GM18858 (cell line): ENCODE results near the gene ZNF441.
"Not testable (repeated sequence)": the region's sequence is repeated elsewhere in the genome, so short reads cannot be mapped to it uniquely, and the experiment has no call there.

Experiments used
- ATAC-seq: cut with Tn5 transposase; IDR thresholded peaks from one replicate; pipeline ENCODE4 v1.9.1; 2021; ENCODE audit not compliant: unreplicated experiment

ZNF441 gene

GRCh38 chr19:11766597-11767591 lies at the start of gene ZNF441:
ZNF441 (plus strand) TSS chr19:11767000; CDS start chr19:11767194, 194 bp downstream.
- peak; percentile 69 for ATAC-seq

DNA sequence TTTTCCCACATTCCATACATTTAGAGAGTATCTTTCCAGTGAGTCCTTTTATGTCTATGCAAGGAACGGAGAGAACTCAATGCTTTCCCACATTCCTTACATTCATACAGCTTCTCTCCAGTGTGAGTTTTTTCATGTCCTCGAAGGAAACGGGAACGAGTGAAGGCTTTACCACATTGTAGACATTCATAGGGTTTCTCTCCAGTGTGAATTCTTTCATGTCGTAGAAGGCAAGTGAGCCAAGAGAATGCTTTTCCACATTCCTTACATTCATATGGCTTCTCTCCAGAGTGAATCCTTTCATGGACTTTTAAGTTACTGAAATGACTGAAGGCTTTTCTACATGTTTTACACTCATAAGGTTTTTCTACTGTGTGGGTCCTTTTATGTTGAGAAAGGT lies 45.1 kb upstream of the ZNF441 start:
- ATAC-seq: no peak

- no peak for ATAC-seq
These were observed 44.4 kb upstream of the ZNF441 start for GRCh38 chr19:11722414-11722813.

DNA sequence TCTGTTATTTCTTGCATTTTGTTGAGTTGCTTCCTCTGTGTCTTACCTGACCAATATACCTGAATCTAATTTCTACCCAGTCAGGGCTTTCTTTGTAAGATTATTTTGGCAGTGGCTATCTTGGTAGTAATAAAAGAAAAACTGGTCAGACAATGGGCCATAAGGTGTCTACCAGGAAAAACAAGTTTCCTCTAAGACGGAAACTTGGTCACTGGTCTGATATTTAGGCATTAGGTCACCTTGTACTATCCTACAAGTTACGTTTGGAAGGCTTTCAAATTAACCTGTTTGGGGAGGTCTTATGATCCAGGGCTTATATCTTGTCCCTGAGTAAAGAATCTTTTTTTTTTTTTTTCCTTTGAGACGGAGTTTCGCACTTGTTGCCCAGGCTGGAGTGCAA lies 37.2 kb upstream of the ZNF441 start:
- ATAC-seq: no peak

GRCh38 chr19:11735375-11735774 lies 31.4 kb upstream of the ZNF441 start:
- no peak for ATAC-seq

DNA sequence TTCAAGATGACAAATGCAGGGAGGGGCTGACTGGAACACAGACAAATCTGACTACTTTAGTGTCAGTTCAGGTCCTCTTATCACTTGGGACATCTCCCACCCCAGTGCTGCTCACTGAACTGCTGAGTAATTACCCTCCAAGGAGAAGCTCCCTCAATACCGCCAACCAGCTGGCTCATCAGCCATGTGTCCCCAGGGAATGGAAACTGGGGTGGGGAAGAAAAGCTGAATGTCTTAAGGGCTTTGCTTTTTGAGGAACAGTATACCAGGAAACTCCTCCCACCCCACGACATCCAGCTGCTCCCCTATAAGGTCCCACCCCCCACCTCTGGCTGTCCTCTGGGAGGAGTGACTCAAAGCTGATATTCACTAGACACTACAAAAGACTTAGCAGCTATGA lies 30.1 kb upstream of the ZNF441 start:
- ATAC-seq: no peak

- peak; percentile 21 for ATAC-seq
These were observed 28.6 kb upstream of the ZNF441 start for GRCh38 chr19:11737964-11738745.

DNA sequence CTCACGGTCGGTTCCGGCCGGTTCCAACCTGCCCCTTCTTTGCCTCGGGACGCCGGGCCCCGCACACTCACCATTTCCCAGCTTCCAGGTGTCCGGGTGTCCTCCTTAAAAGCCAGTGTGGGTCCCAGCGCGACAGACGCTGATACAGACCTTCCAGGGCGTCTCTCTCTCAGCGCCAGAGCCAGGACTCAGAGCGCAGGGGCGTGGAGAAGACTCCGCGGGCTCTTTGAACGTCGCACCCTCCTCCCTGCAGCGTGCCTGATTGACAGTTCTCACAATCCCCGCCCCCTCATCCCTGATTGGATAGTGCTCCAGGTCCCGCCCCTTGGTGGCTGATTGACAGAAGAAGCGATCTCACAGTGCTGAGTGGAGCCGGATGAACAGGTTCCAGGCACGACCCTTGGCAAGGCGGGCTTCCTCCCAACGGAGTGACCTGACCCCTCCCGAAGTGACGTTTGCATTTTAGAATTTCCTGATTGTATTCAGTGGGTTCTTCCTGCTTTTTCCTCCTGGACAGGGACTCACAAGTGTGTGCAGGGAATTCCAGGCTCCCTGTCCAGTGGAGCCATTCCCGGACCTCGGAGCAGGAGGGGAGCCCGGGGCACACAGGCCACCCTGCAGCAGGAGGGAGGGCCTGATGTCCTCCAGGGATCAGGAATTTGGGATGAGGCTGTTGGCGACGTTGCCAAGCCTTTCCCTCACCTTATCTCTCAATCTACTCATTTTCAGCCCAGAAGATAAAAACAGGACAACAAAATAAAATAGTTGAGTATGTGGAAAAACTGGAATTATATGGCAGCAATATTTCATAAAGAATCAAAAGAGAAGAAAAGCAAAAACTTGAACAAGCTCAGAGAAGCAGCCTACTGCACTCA lies 27.8 kb upstream of the ZNF441 start, which contains the start of gene ZNF823:
Gene ZNF823, minus strand, starts transcription at position 201 of the 875 bp plus-strand sequence. Its CDS starts 127 bp downstream, at position 74.
- ATAC-seq: peak; percentile 67

- ATAC-seq: no peak
These were observed 20.9 kb upstream of the ZNF441 start for GRCh38 chr19:11745869-11746268.

GRCh38 chr19:11747277-11747676 lies 19.5 kb upstream of the ZNF441 start:
- ATAC-seq: no peak

GRCh38 chr19:11749751-11750150 lies 17.0 kb upstream of the ZNF441 start:
- no peak for ATAC-seq

DNA sequence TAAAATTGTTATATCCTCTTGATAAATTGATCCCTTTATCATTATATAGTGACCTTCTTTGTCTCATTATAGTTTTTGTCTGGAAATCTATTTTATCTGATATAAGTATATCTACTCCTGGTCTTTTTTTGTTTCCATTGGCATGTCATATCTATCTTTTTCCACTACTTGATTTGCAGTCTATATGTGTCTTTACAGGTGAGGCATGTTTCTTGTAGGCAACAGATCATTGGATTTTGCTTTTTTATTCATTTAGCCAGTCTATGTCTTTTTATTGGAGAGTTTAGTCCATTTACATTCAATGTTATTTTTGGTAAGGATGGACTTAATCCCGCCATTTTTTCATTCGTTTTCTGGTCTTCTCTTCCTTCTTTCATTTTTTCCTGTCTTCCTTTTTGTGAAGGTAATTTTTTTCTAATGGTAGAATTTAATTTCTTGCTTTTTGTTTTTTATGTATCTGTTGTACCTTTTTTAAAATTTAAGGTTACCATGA lies 14.5 kb upstream of the ZNF441 start:
- ATAC-seq: no peak

DNA sequence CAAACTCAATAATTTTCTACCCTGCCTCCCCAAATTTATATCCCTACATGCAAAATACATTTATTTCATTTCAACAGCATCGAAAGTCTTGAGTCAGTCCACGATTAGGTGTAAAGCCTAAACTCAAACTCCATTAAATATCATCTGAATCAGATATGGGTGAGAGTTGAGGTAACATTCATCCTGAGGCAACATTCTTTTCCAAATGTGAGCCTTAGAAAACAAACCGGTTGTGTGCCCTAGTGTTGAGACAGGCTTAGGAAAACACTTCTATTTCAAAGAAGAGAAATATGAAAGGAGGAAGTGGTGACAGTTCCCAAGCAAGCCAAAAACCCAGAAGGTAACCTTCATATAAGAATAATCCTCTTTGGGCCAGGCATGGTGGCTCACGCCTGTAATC lies 12.1 kb upstream of the ZNF441 start:
- no peak for ATAC-seq

DNA sequence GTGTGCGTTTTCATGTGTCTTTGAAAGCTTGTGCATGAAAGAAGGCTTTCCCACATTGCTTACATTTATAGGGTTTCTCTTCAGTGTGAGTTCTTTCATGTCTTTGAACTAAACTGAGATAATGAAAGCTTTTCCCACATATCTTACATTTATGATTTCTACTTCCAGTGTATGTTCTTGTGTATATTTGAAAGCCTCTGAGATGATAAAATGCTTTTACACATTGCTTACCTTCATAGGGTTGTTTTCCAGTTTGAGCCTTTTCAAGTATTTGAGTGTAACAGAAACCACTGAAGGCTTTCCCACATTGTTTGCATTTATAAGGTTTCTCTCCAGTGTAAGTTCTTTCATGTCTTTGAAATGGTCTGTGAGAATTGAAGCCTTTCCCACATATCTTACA lies 9.8 kb upstream of the ZNF441 start:
- ATAC-seq: no peak

DNA sequence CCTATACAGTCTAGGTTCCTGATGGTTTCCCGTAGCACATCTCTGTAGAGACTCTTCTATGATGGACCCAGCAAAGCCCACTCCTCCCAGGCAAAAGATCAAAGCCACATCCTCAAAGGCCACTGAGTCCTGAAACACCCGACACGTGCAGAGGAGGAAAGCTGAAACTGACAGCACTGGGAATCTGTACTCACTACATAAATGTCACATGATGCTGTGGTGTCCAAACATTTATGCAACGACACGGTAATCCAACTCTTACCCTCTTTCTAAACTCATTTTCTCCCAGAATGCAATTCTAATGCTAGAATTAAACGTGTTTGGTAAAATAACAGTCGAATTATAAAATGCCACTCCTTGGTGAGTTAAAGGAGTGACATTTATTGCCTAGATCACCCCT lies 7.0 kb upstream of the ZNF441 start:
- no peak for ATAC-seq

DNA sequence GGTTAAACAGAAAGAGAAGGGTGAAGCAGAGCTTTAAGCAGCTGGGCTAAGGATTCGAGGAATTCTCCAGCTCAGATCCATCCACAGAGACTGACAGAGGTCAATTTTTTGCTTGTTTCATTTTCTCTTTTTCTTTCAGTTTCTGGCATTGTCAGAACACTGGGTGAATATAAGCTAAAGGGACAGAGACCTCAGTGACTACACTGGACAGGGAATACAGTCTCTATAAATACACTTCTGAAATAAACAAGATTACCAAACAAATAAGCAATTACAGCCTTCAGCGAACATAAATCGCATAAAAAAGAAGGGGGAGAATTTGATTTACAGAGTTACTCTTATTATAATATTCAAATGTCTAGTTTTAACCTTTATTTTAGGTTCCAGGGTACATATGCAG lies 3.7 kb upstream of the ZNF441 start:
- ATAC-seq: no peak

DNA sequence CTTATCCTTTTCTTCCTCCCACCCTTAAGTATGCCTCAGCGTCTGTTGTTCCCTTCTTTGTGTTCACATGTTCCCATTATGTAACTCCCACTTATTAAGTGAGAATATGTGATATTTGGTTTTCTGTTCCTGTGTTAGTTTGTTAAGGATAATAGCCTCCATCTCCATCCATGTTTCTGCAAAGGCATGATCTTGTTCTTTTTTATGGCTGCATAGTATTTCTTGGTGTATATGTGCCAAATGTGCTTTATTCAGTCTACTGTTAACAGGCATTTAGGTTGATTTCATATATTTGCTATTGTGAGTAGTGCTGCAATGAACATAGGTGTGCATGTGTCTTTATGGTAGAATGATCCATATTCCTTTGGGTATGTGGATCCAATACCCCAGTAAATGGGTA lies 3.2 kb upstream of the ZNF441 start:
- ATAC-seq: no peak

DNA sequence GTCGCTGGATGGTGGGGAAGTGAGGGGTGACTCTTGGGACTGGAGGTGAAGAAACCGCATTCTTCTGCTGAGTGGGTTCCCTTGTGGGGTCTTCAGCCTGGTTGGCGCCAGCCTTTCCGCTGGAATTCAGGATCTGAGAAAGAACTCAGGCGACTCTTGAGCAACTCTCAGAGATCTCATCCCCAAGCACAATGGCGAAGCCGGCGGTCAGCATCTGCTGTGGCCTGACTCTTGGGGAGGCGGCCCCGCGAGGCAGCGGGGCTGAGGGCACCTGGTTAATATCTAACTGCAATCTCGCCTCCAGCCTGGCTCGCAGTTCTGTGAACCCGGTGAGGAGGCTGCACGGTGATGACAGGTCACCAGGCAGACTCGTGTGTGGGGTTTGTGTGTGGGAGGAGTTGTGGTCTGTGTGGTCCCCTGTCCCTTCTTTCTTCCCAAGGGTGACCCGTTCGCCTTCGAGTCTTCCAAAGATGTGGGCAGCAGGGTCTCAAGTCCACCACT lies 883 bp downstream of the ZNF441 start:
- ATAC-seq: no peak

DNA sequence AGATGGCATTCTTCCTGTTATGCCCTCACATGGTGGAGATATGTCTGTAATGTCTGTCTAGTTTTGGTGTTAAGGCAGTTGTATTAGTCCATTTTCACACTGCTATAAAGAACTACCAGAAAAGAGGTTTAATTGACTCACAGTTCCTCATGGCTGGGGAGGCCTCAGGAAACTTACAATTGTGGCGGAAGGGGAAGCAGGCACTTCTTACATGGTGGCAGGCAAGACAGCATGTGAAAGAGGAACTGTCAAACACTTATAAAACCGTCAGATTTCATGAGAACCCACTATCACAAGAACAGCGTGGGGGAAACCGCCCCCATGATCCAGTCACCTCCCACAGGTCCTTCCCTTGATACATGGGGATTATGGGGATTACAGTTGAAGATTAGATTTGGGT lies 3.2 kb downstream of the ZNF441 start:
- ATAC-seq: no peak

DNA sequence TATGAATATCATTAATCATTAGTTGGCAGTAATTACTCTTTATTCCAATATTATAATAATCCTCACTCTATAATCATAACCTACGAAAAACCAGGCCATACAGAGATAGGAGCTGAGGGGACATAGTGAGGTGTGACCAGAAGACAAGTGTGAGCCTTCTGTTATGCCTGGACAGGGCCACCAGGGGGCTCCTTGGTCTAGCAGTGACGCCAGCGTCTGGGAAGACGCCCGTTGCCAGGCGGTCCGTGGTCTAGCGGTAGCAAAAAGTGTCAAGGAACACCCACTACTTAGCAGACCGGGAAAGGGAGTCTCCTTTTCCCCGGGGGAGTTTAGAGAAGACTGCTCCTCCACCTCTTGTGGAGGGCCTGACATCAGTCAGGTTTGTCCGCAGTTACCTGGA lies 4.7 kb downstream of the ZNF441 start:
- not testable (repeated sequence) for ATAC-seq
